Activated T-helper 2 cell treated with anti-CD3 and anti-CD28 coated beads, Interferon-gamma antibody, Interleukin-2, Interleukin-4, amounts not matched to agents 10 μg/mL and 5 μg/mL and 100 μg/mL, durations not matched to agents 14 hours and 24 hours and 36 hours (primary cell): Measurements from ENCODE around the gene HERC2. TPM values are rescaled to one million over a fixed set of nuclear protein-coding genes. Genes with fewer than 3 reads are reported as not detected.
"Not testable (repeated sequence)": the region's sequence is repeated elsewhere in the genome, so short reads cannot be mapped to it uniquely, and the experiment has no call there.

Experiments used
- DNase-seq: peaks from one replicate; pipeline ENCODE4 v3.0.0; 2021; ENCODE audit warnings: low spot score
- H3K27ac Mint-ChIP-seq: one replicate; pipeline ENCODE4 v1.8.0; 2021; ENCODE audit warnings: mixed read lengths
- H3K27me3 Mint-ChIP-seq: one replicate; pipeline ENCODE4 v1.8.0; 2021; ENCODE audit warnings: low read depth, mixed read lengths
- H3K36me3 Mint-ChIP-seq: one replicate; pipeline ENCODE4 v1.8.0; 2021; ENCODE audit warnings: low read depth, mixed read lengths
- H3K4me1 Mint-ChIP-seq: one replicate; pipeline ENCODE4 v1.8.0; 2021; ENCODE audit warnings: low read depth, mixed read lengths
- H3K4me3 Mint-ChIP-seq: one replicate; pipeline ENCODE4 v1.8.0; 2021; ENCODE audit warnings: low read depth, mild to moderate bottlenecking, moderate library complexity, mixed read lengths
- H3K9me3 Mint-ChIP-seq: one replicate; pipeline ENCODE4 v1.8.0; 2021; ENCODE audit warnings: mixed read lengths
- intact Hi-C: fragments of 100-400 bp; cut with micrococcal nuclease; formaldehyde crosslinking; loops from one replicate; pipeline ENCODE4 v1.15.1; 2023
- total RNA-seq: library from RNA; stranded (reverse); gene quantifications from 2 replicates; pipeline ENCODE4 v1.2.3, GENCODE V29; 2022

Gene HERC2
- total RNA-seq, 1 donor from 2014 or later = 47.4 TPM

- Mint-ChIP-seq H3K4me3 (no peak overlapping the region), H3K9me3 (peaks cover 7% of the 10 kb centered on the region), H3K4me1 (no peaks in the 10 kb centered on the region), H3K27me3 (no peaks in the 10 kb centered on the region), H3K27ac (no peak overlapping the region), H3K36me3 (peaks cover 37% of the 10 kb centered on the region)
- intact Hi-C loops = no loop called here
- DNase-seq = no peak
Observed at GRCh38 chr15:28147801-28148200, 174.2 kb downstream of the HERC2 start.

GRCh38 chr15:28145419-28145818, 176.6 kb downstream of the HERC2 start:
- H3K27me3 Mint-ChIP-seq, intact Hi-C loops, H3K9me3 Mint-ChIP-seq, H3K27ac Mint-ChIP-seq, H3K4me3 Mint-ChIP-seq, DNase-seq, H3K4me1 Mint-ChIP-seq: not testable (repeated sequence)
- H3K36me3 Mint-ChIP-seq = peaks cover 39% of the 10 kb centered on the region

GRCh38 chr15:28140062-28140461, 181.9 kb downstream of the HERC2 start:
- peaks cover 21% of the 10 kb centered on the region for H3K4me1 Mint-ChIP-seq

GRCh38 chr15:28137408-28138039, 184.5 kb downstream of the HERC2 start:
- Mint-ChIP-seq H3K4me1 (peaks cover 25% of the 10 kb centered on the region), H3K27ac (peak overlapping the region; percentile 37), H3K36me3 (peaks cover 58% of the 10 kb centered on the region)
- H3K4me3 Mint-ChIP-seq, intact Hi-C loops, H3K27me3 Mint-ChIP-seq, H3K9me3 Mint-ChIP-seq, DNase-seq: not testable (repeated sequence)

More at GRCh38 chr15:28140062-28140461, 181.9 kb downstream of the HERC2 start:
- Mint-ChIP-seq H3K27me3 (no peaks in the 10 kb centered on the region), H3K27ac (no peak overlapping the region), H3K4me3 (no peak overlapping the region), H3K36me3 (peaks cover 62% of the 10 kb centered on the region), H3K9me3 (no peaks in the 10 kb centered on the region)
- intact Hi-C loops = no loop called here
- no peak for DNase-seq

- DNase-seq, H3K9me3 Mint-ChIP-seq, intact Hi-C loops, H3K4me3 Mint-ChIP-seq, H3K27me3 Mint-ChIP-seq, H3K27ac Mint-ChIP-seq: not testable (repeated sequence)
- peaks cover 25% of the 10 kb centered on the region for H3K4me1 Mint-ChIP-seq
- peaks cover 51% of the 10 kb centered on the region for H3K36me3 Mint-ChIP-seq
Observed at GRCh38 chr15:28136236-28136904, 185.6 kb downstream of the HERC2 start.

- Mint-ChIP-seq H3K4me3 (no peak overlapping the region), H3K27me3 (no peaks in the 10 kb centered on the region), H3K36me3 (peaks cover 34% of the 10 kb centered on the region), H3K9me3 (no peaks in the 10 kb centered on the region), H3K4me1 (peaks cover 25% of the 10 kb centered on the region), H3K27ac (no peak overlapping the region)
- intact Hi-C loops = no loop called here
- no peak for DNase-seq
Observed at GRCh38 chr15:28133281-28133680, 188.7 kb downstream of the HERC2 start.

GRCh38 chr15:28132524-28133275, 189.3 kb downstream of the HERC2 start:
- intact Hi-C loops = no loop called here
- Mint-ChIP-seq H3K27me3 (no peaks in the 10 kb centered on the region), H3K27ac (no peak overlapping the region)

GRCh38 chr15:28131946-28132345, 190.0 kb downstream of the HERC2 start:
- intact Hi-C loops = no loop called here
- peaks cover 14% of the 10 kb centered on the region for H3K4me1 Mint-ChIP-seq
- no peak overlapping the region for H3K4me3 Mint-ChIP-seq
- no peak overlapping the region for H3K27ac Mint-ChIP-seq
- H3K9me3 Mint-ChIP-seq = no peaks in the 10 kb centered on the region
- no peak for DNase-seq
- no peaks in the 10 kb centered on the region for H3K27me3 Mint-ChIP-seq
- peaks cover 24% of the 10 kb centered on the region for H3K36me3 Mint-ChIP-seq

More at GRCh38 chr15:28132524-28133275, 189.3 kb downstream of the HERC2 start:
- Mint-ChIP-seq H3K4me1 (peaks cover 22% of the 10 kb centered on the region), H3K4me3 (no peak overlapping the region), H3K36me3 (peaks cover 31% of the 10 kb centered on the region), H3K9me3 (no peaks in the 10 kb centered on the region)
- DNase-seq = no peak

- no peak for DNase-seq
- peaks cover 9% of the 10 kb centered on the region for H3K4me1 Mint-ChIP-seq
- intact Hi-C loops = no loop called here
- H3K27me3 Mint-ChIP-seq = no peaks in the 10 kb centered on the region
- peaks cover 20% of the 10 kb centered on the region for H3K36me3 Mint-ChIP-seq
- H3K4me3 Mint-ChIP-seq = no peak overlapping the region
- H3K9me3 Mint-ChIP-seq = no peaks in the 10 kb centered on the region
- H3K27ac Mint-ChIP-seq = no peak overlapping the region
Observed at GRCh38 chr15:28131400-28131799, 190.6 kb downstream of the HERC2 start.

GRCh38 chr15:28130651-28131050, 191.3 kb downstream of the HERC2 start:
- Mint-ChIP-seq H3K36me3 (peaks cover 20% of the 10 kb centered on the region), H3K27ac (no peak overlapping the region), H3K9me3 (no peaks in the 10 kb centered on the region), H3K4me3 (no peak overlapping the region), H3K4me1 (peaks cover 8% of the 10 kb centered on the region), H3K27me3 (no peaks in the 10 kb centered on the region)
- intact Hi-C loops = no loop called here
- DNase-seq = no peak

GRCh38 chr15:28129231-28129848, 192.6 kb downstream of the HERC2 start:
- Mint-ChIP-seq H3K4me3 (no peak overlapping the region), H3K27me3 (no peaks in the 10 kb centered on the region), H3K27ac (no peak overlapping the region), H3K4me1 (peaks cover 2% of the 10 kb centered on the region), H3K36me3 (peaks cover 13% of the 10 kb centered on the region), H3K9me3 (no peaks in the 10 kb centered on the region)
- intact Hi-C loops = no loop called here
- DNase-seq = no peak

- no peaks in the 10 kb centered on the region for H3K27me3 Mint-ChIP-seq
- no peaks in the 10 kb centered on the region for H3K9me3 Mint-ChIP-seq
- intact Hi-C loops = no loop called here
- no peak overlapping the region for H3K27ac Mint-ChIP-seq
- no peak for DNase-seq
- H3K36me3 Mint-ChIP-seq = peaks cover 11% of the 10 kb centered on the region
- H3K4me3 Mint-ChIP-seq = no peak overlapping the region
- H3K4me1 Mint-ChIP-seq = peaks cover 2% of the 10 kb centered on the region
Observed at GRCh38 chr15:28128031-28128430, 193.9 kb downstream of the HERC2 start.
